Panc1 (cell line): Measurements from ENCODE around the gene RNF144B.

Source experiments
- POLR2AphosphoS5 ChIP-seq: IDR thresholded peaks from 2 replicates; pipeline ENCODE4 v1.6.1; 2012; ENCODE audit warnings: mild to moderate bottlenecking, low read depth, low read length, moderate library complexity
- SIN3A ChIP-seq: IDR thresholded peaks from 2 replicates; pipeline ENCODE4 v1.6.1; 2012; ENCODE audit warnings: low read depth, mild to moderate bottlenecking, low read length, moderate library complexity, borderline replicate concordance; ENCODE audit not compliant: insufficient read depth
- TCF7L2 ChIP-seq: IDR thresholded peaks from 2 replicates; pipeline ENCODE4 v1.6.1; 2011; ENCODE audit warnings: mild to moderate bottlenecking, low read depth, low read length, inconsistent platforms
- TF ChIP-seq, protein P1 (sequence below): fragments of 450-650 bp; IDR thresholded peaks from 2 replicates; pipeline ENCODE4 v1.5.1; 2017; ENCODE audit warnings: mild to moderate bottlenecking
- TF ChIP-seq, protein P2 (sequence below), 2 experiments: IDR thresholded peaks; 2 replicates each; pipeline ENCODE4 v1.6.1; 2011 to 2012; ENCODE audit warnings: low read depth in 2 of 2, control low read depth in 1 of 2, low read length in 1 of 2, mild to moderate bottlenecking in 1 of 2, moderate library complexity in 1 of 2; ENCODE audit not compliant: insufficient read depth in 1 of 2

DNA sequence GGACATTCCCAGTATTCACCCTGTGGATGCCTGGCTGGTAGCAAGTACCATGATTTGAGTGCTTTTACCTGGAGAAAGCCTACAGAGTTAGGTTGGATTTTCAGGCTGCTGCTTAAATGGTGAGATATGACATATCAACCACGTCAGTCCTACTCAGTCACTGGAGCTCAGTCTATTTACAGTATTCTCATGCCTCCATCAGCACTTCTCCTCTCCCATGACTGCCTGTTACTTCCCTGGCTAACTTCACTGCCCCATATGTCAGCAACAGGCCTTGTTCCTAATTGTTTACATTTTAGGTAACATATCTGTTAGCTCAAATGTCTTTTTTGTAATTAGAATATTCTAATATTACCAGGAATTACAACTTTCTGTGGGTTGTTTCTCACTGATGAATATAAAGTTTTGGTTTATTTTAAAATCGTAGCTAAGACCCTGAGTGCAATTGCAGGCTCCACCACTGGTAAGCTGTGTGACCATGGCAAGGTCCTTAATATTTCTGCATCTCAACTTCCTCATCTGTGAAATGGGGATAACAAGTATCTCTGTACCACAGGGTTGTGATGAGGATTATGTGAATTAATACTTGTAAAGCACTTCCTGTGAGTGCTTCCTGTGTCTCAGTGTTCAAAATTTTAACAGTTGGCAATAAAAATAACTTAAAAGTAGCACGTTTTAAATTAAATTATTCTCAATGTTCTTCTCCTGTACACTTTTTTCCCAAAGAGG, 54.3 kb downstream of the RNF144B start:
- TF ChIP-seq, protein P1, sequence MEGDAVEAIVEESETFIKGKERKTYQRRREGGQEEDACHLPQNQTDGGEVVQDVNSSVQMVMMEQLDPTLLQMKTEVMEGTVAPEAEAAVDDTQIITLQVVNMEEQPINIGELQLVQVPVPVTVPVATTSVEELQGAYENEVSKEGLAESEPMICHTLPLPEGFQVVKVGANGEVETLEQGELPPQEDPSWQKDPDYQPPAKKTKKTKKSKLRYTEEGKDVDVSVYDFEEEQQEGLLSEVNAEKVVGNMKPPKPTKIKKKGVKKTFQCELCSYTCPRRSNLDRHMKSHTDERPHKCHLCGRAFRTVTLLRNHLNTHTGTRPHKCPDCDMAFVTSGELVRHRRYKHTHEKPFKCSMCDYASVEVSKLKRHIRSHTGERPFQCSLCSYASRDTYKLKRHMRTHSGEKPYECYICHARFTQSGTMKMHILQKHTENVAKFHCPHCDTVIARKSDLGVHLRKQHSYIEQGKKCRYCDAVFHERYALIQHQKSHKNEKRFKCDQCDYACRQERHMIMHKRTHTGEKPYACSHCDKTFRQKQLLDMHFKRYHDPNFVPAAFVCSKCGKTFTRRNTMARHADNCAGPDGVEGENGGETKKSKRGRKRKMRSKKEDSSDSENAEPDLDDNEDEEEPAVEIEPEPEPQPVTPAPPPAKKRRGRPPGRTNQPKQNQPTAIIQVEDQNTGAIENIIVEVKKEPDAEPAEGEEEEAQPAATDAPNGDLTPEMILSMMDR = no peak
- TF ChIP-seq POLR2AphosphoS5 (no peak), SIN3A (no peak), TCF7L2 (no peak)
- TF ChIP-seq, protein P2, sequence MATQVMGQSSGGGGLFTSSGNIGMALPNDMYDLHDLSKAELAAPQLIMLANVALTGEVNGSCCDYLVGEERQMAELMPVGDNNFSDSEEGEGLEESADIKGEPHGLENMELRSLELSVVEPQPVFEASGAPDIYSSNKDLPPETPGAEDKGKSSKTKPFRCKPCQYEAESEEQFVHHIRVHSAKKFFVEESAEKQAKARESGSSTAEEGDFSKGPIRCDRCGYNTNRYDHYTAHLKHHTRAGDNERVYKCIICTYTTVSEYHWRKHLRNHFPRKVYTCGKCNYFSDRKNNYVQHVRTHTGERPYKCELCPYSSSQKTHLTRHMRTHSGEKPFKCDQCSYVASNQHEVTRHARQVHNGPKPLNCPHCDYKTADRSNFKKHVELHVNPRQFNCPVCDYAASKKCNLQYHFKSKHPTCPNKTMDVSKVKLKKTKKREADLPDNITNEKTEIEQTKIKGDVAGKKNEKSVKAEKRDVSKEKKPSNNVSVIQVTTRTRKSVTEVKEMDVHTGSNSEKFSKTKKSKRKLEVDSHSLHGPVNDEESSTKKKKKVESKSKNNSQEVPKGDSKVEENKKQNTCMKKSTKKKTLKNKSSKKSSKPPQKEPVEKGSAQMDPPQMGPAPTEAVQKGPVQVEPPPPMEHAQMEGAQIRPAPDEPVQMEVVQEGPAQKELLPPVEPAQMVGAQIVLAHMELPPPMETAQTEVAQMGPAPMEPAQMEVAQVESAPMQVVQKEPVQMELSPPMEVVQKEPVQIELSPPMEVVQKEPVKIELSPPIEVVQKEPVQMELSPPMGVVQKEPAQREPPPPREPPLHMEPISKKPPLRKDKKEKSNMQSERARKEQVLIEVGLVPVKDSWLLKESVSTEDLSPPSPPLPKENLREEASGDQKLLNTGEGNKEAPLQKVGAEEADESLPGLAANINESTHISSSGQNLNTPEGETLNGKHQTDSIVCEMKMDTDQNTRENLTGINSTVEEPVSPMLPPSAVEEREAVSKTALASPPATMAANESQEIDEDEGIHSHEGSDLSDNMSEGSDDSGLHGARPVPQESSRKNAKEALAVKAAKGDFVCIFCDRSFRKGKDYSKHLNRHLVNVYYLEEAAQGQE (IDR thresholded peaks at IDR 0.05; ENCODE audit: insufficient read depth in 1 of 2, low read depth in 2 of 2, low read length in 1 of 2) = no peak
